C4-2B (cell line): ENCODE results near the gene PIGU.

Experiments used
- ZFX ChIP-seq: fragments of 450-650 bp; IDR thresholded peaks from 2 replicates; pipeline ENCODE4 v1.6.1; 2017
- TF ChIP-seq, protein P1 (sequence below): fragments of 450-650 bp; conservative IDR thresholded peaks from 2 replicates; pipeline ENCODE4 v1.5.1; 2017; ENCODE audit warnings: mild to moderate bottlenecking

DNA sequence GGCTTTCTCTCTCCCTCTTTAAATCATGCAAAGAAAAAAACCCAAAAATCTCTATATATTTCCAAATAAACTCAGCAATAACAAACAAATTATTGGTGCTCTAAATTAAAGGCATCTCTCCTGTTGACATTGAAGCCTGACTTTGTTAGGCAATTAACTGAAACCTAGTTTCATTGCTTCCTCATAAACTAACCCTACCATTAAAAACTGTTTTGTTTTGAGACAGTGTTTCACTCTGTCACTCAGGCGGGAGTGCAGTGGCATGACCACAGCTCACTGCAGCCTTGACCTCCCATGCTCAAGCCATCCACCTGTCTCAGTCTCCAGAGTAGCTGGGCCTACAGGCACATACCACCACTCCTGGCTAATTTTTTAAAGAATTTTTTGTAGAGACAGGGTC lies 34.9 kb downstream of the PIGU start:
- TF ChIP-seq, protein P1, sequence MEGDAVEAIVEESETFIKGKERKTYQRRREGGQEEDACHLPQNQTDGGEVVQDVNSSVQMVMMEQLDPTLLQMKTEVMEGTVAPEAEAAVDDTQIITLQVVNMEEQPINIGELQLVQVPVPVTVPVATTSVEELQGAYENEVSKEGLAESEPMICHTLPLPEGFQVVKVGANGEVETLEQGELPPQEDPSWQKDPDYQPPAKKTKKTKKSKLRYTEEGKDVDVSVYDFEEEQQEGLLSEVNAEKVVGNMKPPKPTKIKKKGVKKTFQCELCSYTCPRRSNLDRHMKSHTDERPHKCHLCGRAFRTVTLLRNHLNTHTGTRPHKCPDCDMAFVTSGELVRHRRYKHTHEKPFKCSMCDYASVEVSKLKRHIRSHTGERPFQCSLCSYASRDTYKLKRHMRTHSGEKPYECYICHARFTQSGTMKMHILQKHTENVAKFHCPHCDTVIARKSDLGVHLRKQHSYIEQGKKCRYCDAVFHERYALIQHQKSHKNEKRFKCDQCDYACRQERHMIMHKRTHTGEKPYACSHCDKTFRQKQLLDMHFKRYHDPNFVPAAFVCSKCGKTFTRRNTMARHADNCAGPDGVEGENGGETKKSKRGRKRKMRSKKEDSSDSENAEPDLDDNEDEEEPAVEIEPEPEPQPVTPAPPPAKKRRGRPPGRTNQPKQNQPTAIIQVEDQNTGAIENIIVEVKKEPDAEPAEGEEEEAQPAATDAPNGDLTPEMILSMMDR, result no peak
- no peak for TF ChIP-seq ZFX
